ENCODE results near the gene PPEF1.

GRCh38 chrX:18753631-18754030 is 46.2 kb downstream of the PPEF1 start:
- TF ChIP-seq, protein P1, sequence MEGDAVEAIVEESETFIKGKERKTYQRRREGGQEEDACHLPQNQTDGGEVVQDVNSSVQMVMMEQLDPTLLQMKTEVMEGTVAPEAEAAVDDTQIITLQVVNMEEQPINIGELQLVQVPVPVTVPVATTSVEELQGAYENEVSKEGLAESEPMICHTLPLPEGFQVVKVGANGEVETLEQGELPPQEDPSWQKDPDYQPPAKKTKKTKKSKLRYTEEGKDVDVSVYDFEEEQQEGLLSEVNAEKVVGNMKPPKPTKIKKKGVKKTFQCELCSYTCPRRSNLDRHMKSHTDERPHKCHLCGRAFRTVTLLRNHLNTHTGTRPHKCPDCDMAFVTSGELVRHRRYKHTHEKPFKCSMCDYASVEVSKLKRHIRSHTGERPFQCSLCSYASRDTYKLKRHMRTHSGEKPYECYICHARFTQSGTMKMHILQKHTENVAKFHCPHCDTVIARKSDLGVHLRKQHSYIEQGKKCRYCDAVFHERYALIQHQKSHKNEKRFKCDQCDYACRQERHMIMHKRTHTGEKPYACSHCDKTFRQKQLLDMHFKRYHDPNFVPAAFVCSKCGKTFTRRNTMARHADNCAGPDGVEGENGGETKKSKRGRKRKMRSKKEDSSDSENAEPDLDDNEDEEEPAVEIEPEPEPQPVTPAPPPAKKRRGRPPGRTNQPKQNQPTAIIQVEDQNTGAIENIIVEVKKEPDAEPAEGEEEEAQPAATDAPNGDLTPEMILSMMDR (IDR thresholded peaks at IDR 0.05), result no peak
- TF ChIP-seq POLR2A (IDR thresholded peaks at IDR 0.05), result no peak
